ENCODE results near the gene KRTAP13-3.

The KRTAP13-3 gene, protein sequence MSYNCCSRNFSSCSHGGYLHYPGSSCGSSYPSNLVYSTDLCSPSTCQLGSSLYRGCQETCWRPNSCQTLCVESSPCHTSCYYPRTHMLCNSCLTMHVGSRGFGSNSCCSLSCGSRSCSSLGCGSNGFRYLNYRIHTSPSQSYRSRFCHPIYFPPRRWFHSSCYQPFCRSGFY

DNA sequence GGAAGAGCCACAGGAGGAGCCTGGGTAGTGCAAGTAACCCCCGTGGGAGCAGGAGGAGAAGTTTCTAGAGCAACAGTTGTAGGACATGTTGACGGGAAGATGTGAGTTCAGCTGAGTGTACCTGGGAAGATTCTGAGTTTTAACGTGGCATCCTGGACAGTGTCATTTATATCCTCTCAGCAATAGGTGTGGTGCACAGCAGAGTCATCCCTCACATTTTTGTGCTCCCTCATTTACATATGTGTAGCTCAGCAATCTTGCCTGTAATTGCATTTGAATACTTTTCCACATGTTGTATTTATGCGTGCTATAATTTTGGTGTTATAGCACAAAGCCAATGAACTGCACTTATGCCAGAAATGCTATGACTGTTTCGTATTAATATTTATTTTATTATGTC is at the start of gene KRTAP13-3:
TSS of gene KRTAP13-3 (minus strand) at position 101 of the 400 bp plus-strand sequence. CDS start at position 87, 14 bp downstream.
- no peak for DNase-seq (ENCODE audit: low spot score)

DNA sequence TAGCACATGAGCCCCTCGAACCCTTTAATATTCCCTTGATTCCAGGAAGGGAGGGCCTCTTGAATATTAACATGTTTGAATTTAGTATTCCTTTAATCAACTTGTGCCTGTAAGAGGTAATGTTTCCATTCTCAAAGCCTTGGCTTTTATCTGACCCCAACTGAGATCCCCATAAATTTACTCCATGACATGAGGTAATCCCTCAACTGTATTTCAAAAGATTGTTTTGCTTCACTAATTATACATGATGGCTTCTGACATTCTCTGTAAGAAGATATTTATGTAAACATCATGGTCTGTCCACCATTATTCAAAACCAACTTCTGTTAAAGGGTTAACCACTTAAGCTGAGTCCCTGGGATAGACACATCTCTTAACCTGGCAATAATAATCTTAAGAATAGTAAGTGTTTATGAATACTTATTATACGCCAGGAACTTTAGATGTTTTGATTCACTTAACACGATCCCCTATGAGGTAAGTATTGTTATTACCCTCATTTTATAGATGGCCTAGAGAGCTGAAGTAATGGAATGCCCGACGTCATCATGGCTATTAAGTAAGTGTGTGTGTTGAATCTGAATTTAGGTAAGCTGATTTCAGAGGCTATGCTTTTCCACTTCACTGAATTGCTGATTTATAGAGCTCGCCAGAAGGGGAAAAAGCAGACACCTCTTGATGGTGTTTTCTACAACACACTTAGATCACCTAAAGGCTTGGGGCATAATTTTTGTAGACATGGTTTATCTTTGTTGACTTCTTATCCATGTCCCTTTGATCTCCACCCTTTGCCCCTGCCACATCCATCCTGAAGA is 43.4 kb upstream of the KRTAP13-3 start:
- DNase-seq (ENCODE audit: low spot score), result no peak

DNA sequence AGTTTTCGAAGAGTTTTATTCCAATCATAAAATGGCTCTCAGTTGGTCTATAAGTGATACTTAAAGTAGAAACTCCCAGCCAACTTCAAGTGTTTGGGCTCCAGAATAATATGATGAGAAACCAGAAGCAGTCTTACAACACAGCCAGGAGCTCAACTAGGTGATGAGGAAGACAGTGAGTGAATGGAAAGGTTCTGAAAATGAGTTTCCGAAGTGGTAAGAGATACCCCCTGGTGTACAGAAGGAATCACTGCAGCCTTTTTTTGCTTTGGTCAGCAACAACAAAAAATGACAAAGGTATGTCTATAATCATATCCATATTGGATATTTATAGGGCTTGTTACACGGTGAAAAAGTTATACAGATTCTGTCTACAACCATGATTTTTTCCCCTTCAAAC is 38.0 kb upstream of the KRTAP13-3 start:
- no peak for DNase-seq (ENCODE audit: low spot score)

DNA sequence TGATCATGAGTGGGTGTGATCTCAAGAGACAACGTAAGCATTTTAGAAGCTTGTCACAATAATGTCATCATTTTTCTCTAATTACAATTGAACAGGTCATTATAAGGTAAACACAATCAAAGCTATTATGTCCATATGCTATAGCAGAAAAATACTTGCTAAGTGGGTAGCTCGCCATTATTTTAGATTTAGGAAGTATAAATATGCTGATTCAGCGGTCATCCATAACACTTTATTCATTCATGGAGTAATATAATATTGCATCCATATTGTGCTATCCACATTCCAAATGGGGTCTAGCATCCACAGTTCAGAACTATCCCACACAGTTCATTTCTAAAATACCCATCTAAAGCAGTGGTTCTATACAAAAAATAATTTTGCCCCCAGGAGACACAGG is 22.8 kb upstream of the KRTAP13-3 start:
- no peak for DNase-seq (ENCODE audit: low spot score)

DNA sequence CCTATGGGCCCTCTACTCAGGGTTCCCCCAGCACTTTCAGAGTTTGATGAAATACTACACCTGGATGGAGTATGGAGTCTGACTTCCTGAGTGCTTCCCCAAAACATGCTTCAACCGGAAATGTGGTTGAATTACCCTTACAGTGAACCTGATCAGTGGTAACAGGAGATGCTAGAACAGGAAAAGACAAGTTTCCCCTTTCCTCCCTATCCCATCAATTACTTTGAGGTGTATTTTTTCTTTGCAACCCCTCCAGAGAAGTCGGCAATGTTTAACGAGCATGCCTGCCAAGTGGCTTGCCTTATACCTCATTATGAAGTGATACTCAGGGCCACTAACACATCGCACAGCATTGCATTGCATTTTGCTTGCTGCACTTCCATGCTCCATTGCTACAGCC is 21.3 kb upstream of the KRTAP13-3 start:
- no peak for DNase-seq (ENCODE audit: low spot score)

DNA sequence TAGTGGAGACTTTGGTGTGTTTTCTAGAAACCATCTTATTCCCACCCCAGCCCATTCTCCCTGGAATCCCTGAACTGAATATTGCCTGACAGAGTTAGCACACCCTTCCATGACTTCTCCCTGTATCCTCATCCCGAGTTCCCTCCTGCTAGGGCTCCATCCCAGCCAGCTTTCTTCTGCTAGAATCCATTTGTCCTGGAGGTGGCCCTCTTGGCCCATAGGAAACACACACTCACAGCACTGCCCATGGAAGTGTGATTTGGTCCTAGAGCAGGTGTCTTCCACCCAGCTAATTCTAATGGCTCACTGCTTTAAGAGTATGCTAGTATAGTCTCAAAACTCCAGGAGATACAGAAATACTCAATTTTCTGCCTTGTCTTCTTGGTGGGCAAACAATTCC is 18.5 kb upstream of the KRTAP13-3 start:
- DNase-seq (ENCODE audit: low spot score), result peak; percentile 8

DNA sequence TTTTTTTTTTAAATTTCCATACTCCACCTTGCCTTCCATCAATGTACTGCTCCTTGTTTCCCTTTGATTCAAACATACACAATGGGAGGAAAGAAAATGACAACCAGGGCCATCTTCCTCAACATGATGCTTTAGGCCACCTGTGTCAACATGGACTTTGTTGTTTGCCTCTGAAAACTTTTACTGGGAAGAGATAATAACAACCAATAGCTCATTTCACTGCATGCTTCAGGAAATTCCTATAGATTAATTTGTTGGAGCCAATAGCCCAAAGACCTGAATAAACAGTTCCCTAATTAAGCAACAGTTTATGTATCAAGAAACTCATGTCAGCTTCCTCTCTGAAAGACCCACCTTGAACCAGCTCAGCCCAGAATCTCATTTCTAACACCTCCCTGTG is 17.5 kb upstream of the KRTAP13-3 start:
- DNase-seq (ENCODE audit: low spot score), result no peak

DNA sequence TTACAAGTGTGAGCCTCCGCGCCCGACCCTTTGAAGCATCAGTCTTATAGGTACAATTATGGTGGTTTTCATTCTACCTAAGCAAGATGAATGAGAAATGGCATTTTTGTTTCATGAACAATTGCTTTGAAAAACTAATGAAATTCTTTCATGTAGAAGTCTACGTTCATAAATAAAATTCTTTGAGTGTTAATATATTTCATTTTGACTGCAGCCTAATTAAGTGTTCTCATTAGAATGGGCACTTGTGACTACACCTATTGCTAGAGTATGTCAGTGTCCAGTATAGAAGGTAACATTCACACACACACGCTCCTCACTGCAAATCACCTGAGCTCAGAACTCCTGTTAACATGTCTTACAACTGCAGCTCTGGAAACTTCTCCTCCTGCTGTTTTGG is 14.2 kb upstream of the KRTAP13-3 start, which contains the start of gene KRTAP15-1:
TSS of gene KRTAP15-1 (plus strand) at position 301 of the 400 bp plus-strand sequence. CDS start at position 354, 53 bp downstream.
- no peak for DNase-seq (ENCODE audit: low spot score)

DNA sequence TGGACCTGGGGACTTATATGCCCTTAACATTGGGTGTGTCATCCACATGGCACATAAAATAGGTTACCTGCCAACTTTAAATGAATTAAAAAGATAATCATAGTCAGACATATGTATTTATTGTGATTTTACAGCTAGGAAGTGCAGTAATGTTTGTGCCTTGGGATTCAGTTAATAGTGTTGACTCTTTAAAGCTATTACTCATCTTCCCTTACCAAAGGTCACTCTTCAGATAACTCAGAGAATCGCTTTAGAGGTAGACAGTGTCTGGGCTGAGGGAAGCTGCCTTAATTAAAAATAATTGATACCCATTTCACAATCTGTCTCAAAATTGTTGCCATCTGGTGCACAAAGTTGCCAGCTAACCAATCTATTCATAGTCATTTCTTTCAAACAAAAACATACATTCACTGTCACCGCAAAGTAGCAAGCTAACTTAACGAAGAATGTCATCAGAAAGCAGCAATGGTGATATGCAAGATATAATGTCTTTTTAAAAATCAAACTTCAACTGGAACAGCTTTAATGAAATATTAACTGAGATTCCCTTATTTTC is 11.4 kb upstream of the KRTAP13-3 start:
- no peak for DNase-seq (ENCODE audit: low spot score)

DNA sequence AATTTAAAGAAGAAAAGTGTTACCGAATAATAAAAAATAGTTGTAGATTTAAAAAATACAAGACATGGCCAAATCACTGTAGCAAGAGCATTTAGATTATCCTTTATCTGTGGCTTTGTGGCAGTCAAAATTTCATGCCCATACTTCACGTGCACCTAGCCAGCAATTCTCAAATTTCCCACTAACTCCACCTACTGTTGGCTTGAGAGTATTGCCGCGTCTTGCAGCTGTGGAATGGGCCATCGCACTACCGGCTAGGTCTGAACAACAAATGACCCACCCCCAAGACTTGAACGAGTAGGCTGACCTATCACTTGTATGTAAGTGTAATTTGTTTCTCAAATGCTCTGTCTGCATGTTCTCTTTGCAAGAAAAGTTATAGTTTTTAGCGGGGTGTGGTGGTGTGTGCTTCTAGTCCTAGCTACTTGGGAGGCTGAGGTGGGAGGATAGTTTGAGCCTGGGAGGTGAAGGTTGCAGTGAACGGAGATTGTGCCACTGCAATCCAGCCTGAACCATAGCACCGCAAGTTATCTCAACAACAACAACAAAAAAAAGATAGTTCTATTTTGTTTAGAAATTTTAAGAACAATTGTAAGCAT is 8.4 kb upstream of the KRTAP13-3 start:
- DNase-seq (ENCODE audit: low spot score), result peak; percentile 27

DNA sequence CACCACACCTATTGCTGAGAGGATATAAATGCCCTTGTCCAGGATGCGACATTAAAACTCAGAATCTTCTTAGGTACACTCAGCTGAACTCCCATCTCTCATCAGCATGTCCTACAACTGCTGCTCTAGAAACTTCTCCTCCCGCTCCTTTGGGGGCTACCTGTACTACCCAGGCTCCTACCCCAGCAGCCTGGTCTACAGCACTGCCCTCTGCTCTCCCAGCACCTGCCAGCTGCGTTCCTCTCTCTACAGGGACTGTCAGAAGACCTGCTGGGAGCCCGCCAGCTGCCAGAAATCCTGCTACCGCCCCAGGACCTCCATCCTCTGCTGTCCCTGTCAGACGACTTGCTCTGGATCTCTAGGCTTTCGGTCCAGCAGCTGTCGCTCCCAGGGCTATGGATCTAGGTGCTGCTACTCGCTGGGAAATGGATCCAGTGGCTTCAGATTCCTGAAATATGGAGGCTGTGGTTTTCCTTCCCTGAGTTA is 4.5 kb upstream of the KRTAP13-3 start, which contains the start of gene KRTAP13-4:
TSS of gene KRTAP13-4 (plus strand) at position 51 of the 486 bp plus-strand sequence. CDS start at position 107, 56 bp downstream.
- DNase-seq (ENCODE audit: low spot score), result no peak

DNA sequence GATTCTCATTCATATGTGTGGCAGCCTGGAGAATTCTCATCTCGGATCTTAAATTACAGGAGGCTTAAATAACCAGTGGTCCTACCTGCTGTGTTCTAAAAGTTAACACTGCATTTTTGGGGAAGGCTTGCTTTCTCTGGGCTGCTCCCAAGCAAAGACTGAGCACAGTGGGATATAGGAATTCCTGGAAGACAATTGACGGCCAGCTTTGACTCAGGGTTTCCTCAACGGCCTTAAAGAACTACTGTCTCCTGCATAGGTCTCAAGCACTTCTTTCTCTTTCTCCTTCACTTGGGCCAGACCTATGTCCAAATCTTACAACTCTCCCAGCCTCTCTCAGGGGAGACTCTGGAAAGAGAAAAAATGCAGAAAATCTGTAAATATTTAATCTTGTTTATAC is 1.0 kb upstream of the KRTAP13-3 start:
- no peak for DNase-seq (ENCODE audit: low spot score)

DNA sequence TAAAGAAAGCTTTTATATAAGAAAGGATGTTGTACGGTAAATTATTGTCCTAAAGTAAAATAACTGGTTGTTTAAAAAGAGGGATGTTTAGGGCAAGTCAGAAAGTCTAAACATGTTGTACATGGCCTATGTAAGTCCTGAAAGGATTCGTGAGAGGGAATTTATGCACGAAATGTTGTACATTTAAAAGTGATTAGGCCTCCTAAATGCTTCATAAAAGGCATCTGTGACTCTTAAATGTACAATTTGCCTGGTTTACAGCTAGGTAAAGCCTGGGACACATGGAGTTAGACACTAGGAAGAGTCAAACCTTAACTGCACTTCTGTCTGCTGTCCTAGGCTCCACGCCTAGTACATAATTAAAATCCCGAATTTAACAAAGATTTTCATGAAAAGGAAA is 9.7 kb downstream of the KRTAP13-3 start:
- DNase-seq (ENCODE audit: low spot score), result no peak

DNA sequence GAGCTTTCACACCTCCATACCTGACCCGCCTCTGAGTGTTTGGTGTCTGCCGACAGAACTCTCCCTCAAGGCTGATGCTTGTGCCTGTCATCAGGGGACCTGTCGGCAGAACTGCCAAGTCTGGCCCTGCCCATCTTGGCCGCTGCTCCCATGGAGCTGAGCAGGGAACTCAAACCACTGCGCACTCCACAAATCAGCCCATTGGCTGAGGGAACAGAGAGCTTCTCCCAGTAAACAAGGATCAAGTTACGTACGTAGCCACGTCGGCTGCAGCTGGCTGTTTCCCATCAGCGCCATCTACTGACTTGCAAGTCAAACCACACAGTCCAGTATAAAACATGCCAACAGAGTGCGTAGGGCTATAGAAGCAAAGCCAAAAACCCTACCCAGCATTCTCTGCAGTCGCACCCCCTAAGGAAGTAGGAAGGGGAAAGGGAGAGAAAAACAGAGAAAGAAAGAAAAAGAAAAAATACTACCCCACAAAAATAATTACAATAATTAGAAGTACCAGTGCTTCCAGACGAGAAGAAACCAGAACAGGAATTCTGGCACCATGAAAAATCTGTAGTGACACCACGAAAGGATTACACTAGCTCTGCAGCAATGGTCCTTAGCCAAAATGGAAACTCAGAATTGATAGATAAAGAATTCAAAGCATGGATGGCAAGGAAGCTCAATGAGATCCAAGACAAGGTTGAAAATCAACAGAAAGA is 16.8 kb downstream of the KRTAP13-3 start:
- DNase-seq (ENCODE audit: low spot score), result peak; percentile 54

DNA sequence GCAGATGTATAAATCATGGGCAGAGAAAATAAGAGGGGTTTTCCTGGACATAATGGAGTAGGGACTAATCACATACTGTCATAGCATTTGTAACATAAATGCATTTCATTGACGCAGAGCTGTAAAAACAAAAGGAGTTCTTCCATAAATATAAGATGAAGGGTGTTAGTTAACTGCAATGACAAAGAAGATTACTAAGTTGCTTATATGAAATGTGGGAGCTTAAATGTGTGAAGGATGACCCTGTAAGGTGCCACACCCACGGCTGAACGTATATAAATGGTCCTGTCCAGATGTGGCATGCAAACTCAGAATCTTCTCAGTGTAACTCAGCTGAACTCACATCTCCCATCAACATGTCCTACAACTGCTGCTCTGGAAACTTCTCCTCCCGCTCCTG is 30.0 kb downstream of the KRTAP13-3 start, which contains the start of gene KRTAP13-1:
TSS of gene KRTAP13-1 (plus strand) at position 301 of the 400 bp plus-strand sequence. CDS start at position 357, 56 bp downstream.
- DNase-seq (ENCODE audit: low spot score), result no peak

DNA sequence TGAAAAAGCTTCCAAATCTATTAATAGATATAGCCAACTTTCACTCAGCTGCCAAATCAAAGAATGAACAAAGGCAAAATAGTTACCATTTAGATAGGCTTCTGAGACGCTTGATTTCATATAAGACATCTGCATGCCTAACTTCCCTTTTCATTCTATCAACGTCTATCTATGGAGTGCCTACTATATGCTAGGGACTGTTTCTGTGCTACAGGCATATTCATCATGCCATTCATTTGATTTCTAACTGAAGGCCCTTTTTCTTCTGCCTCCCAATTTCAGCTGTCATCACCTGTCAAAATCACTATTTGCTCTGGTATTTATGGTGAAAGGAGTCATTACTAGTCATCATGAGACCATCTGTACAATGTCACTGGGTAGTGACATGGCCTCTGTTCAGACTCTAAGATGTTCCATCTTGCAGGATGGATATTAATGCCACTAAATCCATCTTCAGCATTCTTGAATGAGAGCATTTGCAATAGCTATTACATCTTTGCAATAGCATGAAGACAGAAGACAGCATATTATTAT is 34.2 kb downstream of the KRTAP13-3 start:
- no peak for DNase-seq (ENCODE audit: low spot score)

DNA sequence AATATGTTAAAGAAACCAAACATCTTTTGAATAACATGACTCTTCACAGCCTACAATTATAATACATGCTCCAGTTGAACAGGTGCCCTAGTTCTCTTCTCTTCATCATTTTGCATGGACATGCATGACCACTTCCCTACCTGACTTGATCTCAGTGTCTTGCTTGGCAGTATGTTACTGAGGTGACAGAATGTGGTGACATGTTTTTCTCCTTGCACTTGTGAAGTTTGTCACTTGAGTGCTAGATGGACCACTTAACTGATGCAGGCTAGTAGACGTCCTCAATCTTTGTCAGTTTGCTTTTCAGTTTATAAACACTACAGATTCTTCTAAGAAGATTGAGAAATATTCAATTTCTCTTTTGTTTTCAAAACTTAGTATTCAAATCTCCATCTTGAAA is 43.5 kb downstream of the KRTAP13-3 start:
- no peak for DNase-seq (ENCODE audit: low spot score)

Measured in HuH-7 (cell line).